Retina (tissue), 1 donor: ENCODE results near the gene RWDD4.

Experiments used
- DNase-seq: peaks from one replicate; pipeline ENCODE4 v3.0.0-alpha.2; 2016

The RWDD4 gene

DNA sequence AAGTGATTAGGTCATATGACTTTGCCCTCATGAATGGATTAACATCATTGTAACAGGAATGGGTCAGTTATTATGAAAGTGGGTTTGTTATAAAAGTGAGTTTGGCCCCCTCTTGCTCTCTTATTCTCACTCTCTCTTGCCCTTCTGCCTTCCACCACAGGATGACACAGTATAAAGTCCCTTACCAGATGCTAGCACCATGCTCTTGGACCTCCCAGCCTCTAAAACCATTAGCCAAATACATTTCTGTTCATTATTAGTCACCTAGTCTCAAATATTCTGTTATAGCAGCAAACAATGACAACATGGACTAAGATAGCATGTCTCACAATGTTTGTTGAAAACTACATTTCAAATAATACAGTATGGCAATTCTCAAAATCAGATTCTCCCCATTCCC, 59.7 kb downstream of the RWDD4 start:
- no peak for DNase-seq

DNA sequence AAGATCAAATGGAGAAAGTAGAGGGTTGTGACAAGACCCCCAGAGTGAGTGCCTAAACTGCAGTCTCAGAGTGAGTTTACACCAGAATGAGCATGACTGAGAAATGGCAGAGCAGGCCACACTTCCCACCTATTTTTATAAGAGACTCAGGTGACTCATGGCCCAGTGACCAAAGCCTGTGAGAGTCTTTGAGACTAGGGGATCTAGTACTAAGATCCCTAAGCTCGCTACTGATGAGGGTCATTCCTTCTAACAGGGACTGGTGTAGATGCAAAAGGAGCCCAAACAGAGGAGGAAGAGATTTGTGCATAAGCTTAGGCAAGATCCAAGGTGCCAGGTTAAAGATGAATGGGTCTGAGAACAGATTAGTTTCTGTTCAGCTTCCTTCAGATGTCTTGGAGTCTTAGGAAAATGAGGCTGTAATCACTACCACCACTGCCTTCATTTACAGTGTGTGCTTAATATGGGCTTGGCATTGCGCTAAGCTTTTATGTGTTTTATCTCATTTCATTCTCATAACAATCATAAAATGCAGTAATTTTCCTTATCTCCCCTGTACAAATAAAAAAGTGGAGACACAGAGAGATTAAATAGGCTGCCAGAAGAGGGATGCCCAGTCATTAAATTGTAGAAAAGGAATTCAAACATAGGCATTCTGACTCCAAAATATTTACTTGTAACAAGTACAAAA, 62.8 kb downstream of the RWDD4 start:
- DNase-seq, result no peak

DNA sequence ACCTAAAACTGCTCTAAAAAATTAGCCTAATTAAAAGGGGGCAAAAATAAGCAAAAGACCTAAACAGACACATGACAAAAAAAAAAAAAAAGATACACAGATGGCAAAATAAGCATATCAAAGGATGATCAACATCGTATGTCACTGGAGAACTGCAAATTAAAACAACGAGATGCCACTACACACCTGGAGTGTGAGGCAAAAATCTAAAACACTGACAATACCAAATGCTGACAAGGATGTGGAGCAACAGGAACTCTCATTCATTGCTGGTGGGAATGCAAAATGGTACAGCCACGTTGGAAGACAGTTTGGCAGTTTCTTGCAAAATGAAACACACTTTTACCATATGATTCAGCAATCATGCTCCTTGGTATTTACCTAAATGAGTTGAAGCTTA, 64.2 kb downstream of the RWDD4 start:
- DNase-seq, result no peak

DNA sequence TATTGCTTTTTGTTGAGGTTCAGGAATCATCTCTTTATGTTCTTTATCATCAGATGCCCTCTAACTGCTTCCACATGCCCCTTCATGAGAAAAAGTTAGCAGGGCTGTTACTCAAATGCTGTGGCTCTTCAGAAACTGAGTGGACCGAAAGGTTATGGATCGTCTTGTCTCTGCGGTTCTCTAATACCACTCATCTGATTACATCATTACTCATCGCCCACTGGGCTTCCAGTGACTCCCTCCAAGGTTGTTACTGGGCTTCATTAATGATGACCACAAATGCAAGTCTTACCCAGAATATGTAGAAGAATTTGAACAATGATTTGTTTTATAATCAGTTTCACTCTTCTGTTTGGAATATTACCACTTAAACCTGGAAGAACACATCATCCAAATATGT, 67.7 kb downstream of the RWDD4 start:
- DNase-seq, result no peak
